SK-N-SH treated with all-trans-retinoic acid at 6 μM for 48 hours (cell line): ENCODE data around the gene LAPTM5.

Experiments
- ARNTL ChIP-seq: fragments of 450-650 bp; formaldehyde crosslinking; IDR thresholded peaks from 2 replicates; pipeline ENCODE4 v1.5.0; 2020; ENCODE audit warnings: low read depth, mild to moderate bottlenecking, moderate library complexity, borderline replicate concordance
- CSDC2 ChIP-seq: fragments of 250-450 bp; sonication (Bioruptor Pico); IDR thresholded peaks from 2 replicates; pipeline ENCODE4 v1.5.0; 2020; ENCODE audit warnings: mild to moderate bottlenecking, moderate library complexity
- OSR1 ChIP-seq: fragments of 250-450 bp; sonication (Bioruptor Pico); IDR thresholded peaks from 2 replicates; pipeline ENCODE4 v1.8.0; 2022; ENCODE audit warnings: moderate library complexity, mild to moderate bottlenecking, inconsistent platforms
- PATZ1 ChIP-seq: fragments of 250-450 bp; sonication (Bioruptor Pico); IDR thresholded peaks from 2 replicates; pipeline ENCODE4 v1.8.0; 2020; ENCODE audit warnings: mild to moderate bottlenecking, moderate library complexity, borderline replicate concordance
- ZC3H10 ChIP-seq: fragments of 250-450 bp; sonication (Bioruptor Pico); IDR thresholded peaks from 2 replicates; pipeline ENCODE4 v1.5.1; 2021; ENCODE audit warnings: mild to moderate bottlenecking, moderate library complexity

- TF ChIP-seq PATZ1 (CRISPR knock-in tag) (no peak), CSDC2 (CRISPR knock-in tag) (no peak), ZC3H10 (no peak), ARNTL (no peak), OSR1 (CRISPR knock-in tag) (no peak)
Observed at GRCh38 chr1:30718091-30718635, 39.4 kb downstream of the LAPTM5 start.
